T-cell (primary cell): Measurements from ENCODE around the gene NR1D1. TPM values are rescaled to one million over a fixed set of nuclear protein-coding genes. Genes with fewer than 3 reads are reported as not detected.
A peak's percentile ranks its signal among the peaks of the same experiment; 100 is the strongest.

Experiments
- ATAC-seq, 4 experiments: fragments of 200-7000 bp in 3 of 4; fragments of 150-1000 bp in 1 of 4; cut with Tn5 transposase; replicated peaks in 1 of 4; 1 replicate in 3 of 4; 2 replicates in 1 of 4; pipeline ENCODE4 v1.10.0; 2021; ENCODE audit warnings: moderate library complexity in 3 of 4, mild to moderate bottlenecking in 2 of 4, moderate number of reproducible peaks in 1 of 4
- CTCF ChIA-PET, 2 donors: fragments of 300-600 bp; sonication (Branson Sonifier 250); formaldehyde crosslinking; loops; one replicate each; lab custom pipeline; 2022; ENCODE audit warnings: antibody characterized with exemption in 2 of 2; lab: Charles Lee
- POLR2A ChIA-PET, 2 donors: fragments of 300-600 bp; sonication (Branson Sonifier 250); formaldehyde crosslinking; loops; one replicate each; lab custom pipeline; 2022; ENCODE audit warnings: antibody characterized with exemption in 2 of 2; lab: Charles Lee
- DNase-seq, 35 experiments: peaks; one replicate each; pipeline versions ENCODE4 v3.0.0 to v3.0.0-alpha.2; 2013 to 2023
- H3K27ac ChIP-seq: one replicate; pipeline ENCODE4 v1.5.1; 2013; ENCODE audit warnings: low read length
- H3K27me3 ChIP-seq, 2 experiments: replicated peaks in 1 of 2; 1 replicate in 1 of 2; 2 replicates in 1 of 2; pipeline versions ENCODE4 v1.6.1 to v1.7.0; 2013; ENCODE audit warnings: low read length in 1 of 2, mixed read lengths in 1 of 2; ENCODE audit not compliant: control insufficient read depth in 2 of 2, insufficient read depth in 2 of 2; ENCODE audit errors: extremely low read depth in 1 of 2
- H3K36me3 ChIP-seq, 2 donors: 1 replicate in 1 of 2; 2 replicates in 1 of 2; pipeline versions ENCODE4 v1.6.1 to v1.7.0; 2013; ENCODE audit warnings: low read length in 1 of 2; ENCODE audit not compliant: control insufficient read depth in 2 of 2, insufficient read depth in 1 of 2; ENCODE audit errors: extremely low read depth in 1 of 2
- H3K4me1 ChIP-seq, 2 experiments: 1 replicate in 1 of 2; 2 replicates in 1 of 2; pipeline versions ENCODE4 v1.6.1 to v1.7.0; 2013; ENCODE audit warnings: low read length in 2 of 2, mixed read lengths in 1 of 2; ENCODE audit not compliant: insufficient read depth in 2 of 2, control insufficient read depth in 1 of 2; ENCODE audit errors: extremely low read depth in 1 of 2
- H3K4me3 ChIP-seq, 2 donors: 1 replicate in 1 of 2; 2 replicates in 1 of 2; pipeline versions ENCODE4 v1.5.1 to v1.7.0; 2013; ENCODE audit warnings: mild to moderate bottlenecking in 2 of 2, low read length in 1 of 2, moderate library complexity in 1 of 2; ENCODE audit not compliant: control insufficient read depth in 1 of 2; ENCODE audit errors: extremely low read depth in 1 of 2
- H3K9me3 ChIP-seq: 2 replicates; pipeline ENCODE4 v1.7.0; 2013
- H3K27ac Mint-ChIP-seq, 2 donors: one replicate each; pipeline ENCODE4 v1.8.0; 2020 to 2021; ENCODE audit warnings: mild to moderate bottlenecking in 2 of 2, mixed read lengths in 2 of 2
- H3K27me3 Mint-ChIP-seq, 2 donors: one replicate each; pipeline ENCODE4 v1.8.0; 2021 to 2022; ENCODE audit warnings: mixed read lengths in 2 of 2
- H3K36me3 Mint-ChIP-seq: one replicate; pipeline ENCODE4 v1.8.0; 2021; ENCODE audit warnings: mixed read lengths
- H3K4me1 Mint-ChIP-seq, 3 donors: one replicate each; pipeline ENCODE4 v1.8.0; 2020 to 2022; ENCODE audit warnings: mixed read lengths in 3 of 3, mild to moderate bottlenecking in 1 of 3
- H3K4me3 Mint-ChIP-seq, 3 donors: one replicate each; pipeline ENCODE4 v1.8.0; 2020 to 2022; ENCODE audit warnings: mild to moderate bottlenecking in 3 of 3, mixed read lengths in 3 of 3, moderate library complexity in 3 of 3
- H3K9me3 Mint-ChIP-seq, 3 donors: one replicate each; pipeline ENCODE4 v1.8.0; 2020 to 2022; ENCODE audit warnings: mixed read lengths in 3 of 3
- WGBS: methylation state at CpG from one replicate; pipeline ENCODE4 v1.1.5; 2013; ENCODE audit warnings: missing lambda C conversion rate; ENCODE audit not compliant: insufficient coverage; 5-methylcytosine and 5-hydroxymethylcytosine counted together
- total RNA-seq, 35 experiments: library from RNA in 6 of 35; stranded (reverse) in 6 of 35; fragments of 120-200 nt in 1 of 35; gene quantifications; one replicate each; pipeline versions ENCODE4 v1.2.1 to v1.2.4 and lab custom pipeline; 2013 to 2026

Gene NR1D1
- total RNA-seq, 5 donors from 2014 or later (not counting 1 experiment from before 2014, with no cell fraction given) = 11.5 to 33.6 (median 21.9) TPM

GRCh38 chr17:40072040-40072734 lies 28.2 kb downstream of the NR1D1 start:
- DNase-seq (no peak), ATAC-seq (no peak)
- H3K4me3 ChIP-seq = no peak overlapping the region
- peaks cover 5 to 21% of the 10 kb centered on the region in 2 donors for H3K36me3 ChIP-seq
- Mint-ChIP-seq H3K27me3 (no peaks in the 10 kb centered on the region), H3K27ac (peak overlapping the region; percentile 59 to 96), H3K36me3 (peaks cover 2% of the 10 kb centered on the region), H3K4me1 (peaks cover 61 to 84% (median 78%) of the 10 kb centered on the region in 3 donors), H3K9me3 (no peaks in the 10 kb centered on the region), H3K4me3 (no peak overlapping the region)
- ChIA-PET POLR2A (interaction anchor here in 1 of 2 donors (0.7 kb wide), 1 partner anchor 24 kb away, joined by 3 read pairs; no protein-coding TSS in a partner anchor), CTCF (interaction anchor here in 1 of 2 donors (0.6 kb wide), 1 partner anchor 17 kb away, joined by 18 read pairs; no protein-coding TSS in a partner anchor)
- H3K27ac ChIP-seq = peak overlapping the region; percentile 50
- peaks cover 37 to 78% of the 10 kb centered on the region in 2 experiments for H3K4me1 ChIP-seq
- no peaks in the 10 kb centered on the region for H3K27me3 ChIP-seq
- H3K9me3 ChIP-seq = no peaks in the 10 kb centered on the region
- WGBS = 88% methylated on average over 12 of the region's 19 CpGs

- H3K9me3 ChIP-seq = no peaks in the 10 kb centered on the region
- ChIA-PET POLR2A (no interaction called here), CTCF (interaction anchor here in 1 of 2 donors (0.9 to 1.4 kb wide), 2 partner anchors 29 to 58 kb away, joined by 3 read pairs; partner anchors contain the start of gene NR1D1)
- Mint-ChIP-seq H3K36me3 (no peaks in the 10 kb centered on the region), H3K4me1 (peaks cover 66 to 88% (median 81%) of the 10 kb centered on the region in 3 donors), H3K4me3 (peak overlapping the region in 1 of 3 donors; percentile 86), H3K27ac (peak overlapping the region; percentile 93 to 96), H3K9me3 (no peaks in the 10 kb centered on the region), H3K27me3 (no peaks in the 10 kb centered on the region)
- ATAC-seq (no peak), DNase-seq (no peak)
- WGBS = 74% methylated on average over 4 of the region's 16 CpGs
- H3K36me3 ChIP-seq = peaks cover 5 to 15% of the 10 kb centered on the region in 2 donors
- no peak overlapping the region for H3K4me3 ChIP-seq
- peaks cover 37 to 82% of the 10 kb centered on the region in 2 experiments for H3K4me1 ChIP-seq
- peak overlapping the region; percentile 50 for H3K27ac ChIP-seq
- H3K27me3 ChIP-seq = no peaks in the 10 kb centered on the region
Measured at GRCh38 chr17:40071313-40072039, 28.9 kb downstream of the NR1D1 start.

- peaks cover 5 to 10% of the 10 kb centered on the region in 2 donors for H3K36me3 ChIP-seq
- H3K27me3 ChIP-seq = no peaks in the 10 kb centered on the region
- H3K4me1 Mint-ChIP-seq = peaks cover 67 to 87% (median 80%) of the 10 kb centered on the region in 3 donors
- DNase-seq (no peak), ATAC-seq (no peak)
- H3K36me3 Mint-ChIP-seq = no peaks in the 10 kb centered on the region
- ChIA-PET POLR2A (no interaction called here), CTCF (interaction anchor here in 1 of 2 donors (0.9 to 1.4 kb wide), 2 partner anchors 30 to 57 kb away, joined by 3 read pairs; partner anchors contain the start of gene NR1D1)
- H3K4me3 ChIP-seq = no peak overlapping the region
- no peaks in the 10 kb centered on the region for H3K27me3 Mint-ChIP-seq
- 53% methylated on average over 4 of the region's 8 CpGs for WGBS
- peak overlapping the region; percentile 93 to 96 for H3K27ac Mint-ChIP-seq
- H3K4me1 ChIP-seq = peaks cover 36 to 83% of the 10 kb centered on the region in 2 experiments
- H3K4me3 Mint-ChIP-seq = peak overlapping the region in 1 of 3 donors; percentile 86
- H3K9me3 Mint-ChIP-seq = no peaks in the 10 kb centered on the region
- no peaks in the 10 kb centered on the region for H3K9me3 ChIP-seq
- peak overlapping the region; percentile 50 for H3K27ac ChIP-seq
Measured at GRCh38 chr17:40070709-40071312, 29.6 kb downstream of the NR1D1 start.

GRCh38 chr17:40069751-40070708 lies 30.4 kb downstream of the NR1D1 start:
- H3K4me1 Mint-ChIP-seq = peaks cover 67 to 84% (median 79%) of the 10 kb centered on the region in 3 donors
- peak overlapping the region; percentile 50 for H3K27ac ChIP-seq
- peak overlapping the region; percentile 93 to 96 for H3K27ac Mint-ChIP-seq
- no peaks in the 10 kb centered on the region for H3K27me3 Mint-ChIP-seq
- peaks cover 28 to 83% of the 10 kb centered on the region in 2 experiments for H3K4me1 ChIP-seq
- ChIA-PET CTCF (interaction anchor here in 1 of 2 donors (0.9 to 2.2 kb wide), 4 partner anchors 16 to 56 kb away, joined by 3 to 11 read pairs (median 7); partner anchors contain the start of gene MED24), POLR2A (no interaction called here)
- peak overlapping the region; percentile 78 to 86 (median 81) for H3K4me3 Mint-ChIP-seq
- no peaks in the 10 kb centered on the region for H3K9me3 ChIP-seq
- no peaks in the 10 kb centered on the region for H3K27me3 ChIP-seq
- ATAC-seq (peak; percentile 45 to 55 (median 51)), DNase-seq (peak in 24 of 35 experiments; percentile 13 to 69 (median 36))
- no peaks in the 10 kb centered on the region for H3K9me3 Mint-ChIP-seq
- no peaks in the 10 kb centered on the region for H3K36me3 Mint-ChIP-seq
- peaks cover 5 to 7% of the 10 kb centered on the region in 2 donors for H3K36me3 ChIP-seq
- H3K4me3 ChIP-seq = peak overlapping the region; percentile 5 to 42
- WGBS = 6% methylated on average over 4 of the region's 14 CpGs

GRCh38 chr17:40068917-40069750 lies 31.3 kb downstream of the NR1D1 start:
- peak overlapping the region; percentile 78 to 86 (median 81) for H3K4me3 Mint-ChIP-seq
- ChIA-PET POLR2A (no interaction called here), CTCF (interaction anchor here in 1 of 2 donors (0.9 to 2.2 kb wide), 3 partner anchors 15 to 44 kb away, joined by 5 to 11 read pairs (median 9); partner anchors contain the start of gene MED24)
- 44% methylated on average over 3 of the region's 14 CpGs for WGBS
- Histone ChIP-seq H3K27me3 (no peaks in the 10 kb centered on the region), H3K4me1 (peaks cover 35 to 86% of the 10 kb centered on the region in 2 experiments), H3K9me3 (no peaks in the 10 kb centered on the region), H3K27ac (peak overlapping the region; percentile 50), H3K4me3 (peak overlapping the region; percentile 42 to 49), H3K36me3 (no peaks in the 10 kb centered on the region)
- no peaks in the 10 kb centered on the region for H3K27me3 Mint-ChIP-seq
- no peaks in the 10 kb centered on the region for H3K36me3 Mint-ChIP-seq
- ATAC-seq (peak; percentile 62 to 75 (median 65)), DNase-seq (peak; percentile 57 to 85 (median 73))
- H3K9me3 Mint-ChIP-seq = no peaks in the 10 kb centered on the region
- H3K4me1 Mint-ChIP-seq = peaks cover 76 to 86% (median 81%) of the 10 kb centered on the region in 3 donors
- H3K27ac Mint-ChIP-seq = peak overlapping the region; percentile 93 to 96
